Spleen (tissue), 7 donors: ENCODE measurements around the gene SEC24D.

Experiments used
- CTCF ChIP-seq, 11 experiments: fragments of 200-600 bp in 7 of 11; fragments of 450-650 bp in 4 of 11; sonication (generic) in 4 of 11; IDR thresholded peaks in 8 of 11; conservative IDR thresholded peaks in 3 of 11; 1 replicate in 7 of 11; 2 replicates in 4 of 11; pipeline versions ENCODE4 v1.4.0 to v1.8.0; 2016 to 2021; ENCODE audit warnings: antibody characterized with exemption in 11 of 11, inconsistent platforms in 4 of 11, mild to moderate bottlenecking in 1 of 11
- POLR2A ChIP-seq, 3 donors: fragments of 450-650 bp; IDR thresholded peaks; one replicate each; pipeline ENCODE4 v1.5.1; 2017; ENCODE audit warnings: antibody characterized with exemption in 3 of 3, mild to moderate bottlenecking in 1 of 3
- donor health status: DM: no; HTN: no; CAD: no; lungs with moderate emphysema.
- donor health status: DM: no; HTN: no; CAD: no.
- donor health status: DM: no; HTN: no; CAD: no.

- TF ChIP-seq CTCF (IDR thresholded peaks at IDR 0.05 in 8 of 11, conservative IDR thresholded peaks at IDR 0.05 in 3 of 11): no peak
- no peak for TF ChIP-seq POLR2A (IDR thresholded peaks at IDR 0.05)
These were observed 112.6 kb downstream of the SEC24D start for GRCh38 chr4:118723369-118723768.
